ENCODE results near the gene MIGA2.

GRCh38 chr9:129105857-129106694 lies 69.7 kb downstream of the MIGA2 start:
- no peak for TF ChIP-seq CTCF (IDR thresholded peaks at IDR 0.05)
- no peak for TF ChIP-seq POLR2A (IDR thresholded peaks at IDR 0.05)

Measured in esophagus squamous epithelium (tissue), 4 donors.